ENCODE data around the gene TET1. TPM values are rescaled to one million over a fixed set of nuclear protein-coding genes. Genes with fewer than 3 reads are reported as not detected.
"Not testable (repeated sequence)": the region's sequence is repeated elsewhere in the genome, so short reads cannot be mapped to it uniquely, and the experiment has no call there.

TET1 gene
- total RNA-seq, 2 donors from 2014 or later = 0.31 to 0.45 TPM

- Mint-ChIP-seq H3K27me3 (no peaks in the 10 kb centered on the region), H3K27ac (no peak overlapping the region), H3K36me3 (no peaks in the 10 kb centered on the region), H3K9me3 (no peaks in the 10 kb centered on the region), H3K4me3 (no peak overlapping the region), H3K4me1 (ENCODE audit: low read depth in 2 of 2) (no peaks in the 10 kb centered on the region)
- DNase-seq (ENCODE audit: low spot score) (no peak), ATAC-seq (no peak)
Measured at GRCh38 chr10:68647672-68648341, 87.7 kb downstream of the TET1 start.

- Mint-ChIP-seq H3K4me3 (no peak overlapping the region), H3K9me3 (no peaks in the 10 kb centered on the region), H3K27ac (no peak overlapping the region), H3K36me3 (no peaks in the 10 kb centered on the region), H3K27me3 (no peaks in the 10 kb centered on the region), H3K4me1 (ENCODE audit: low read depth in 2 of 2) (no peaks in the 10 kb centered on the region)
- no peak for DNase-seq (ENCODE audit: low spot score)
- ATAC-seq = no peak
Measured at GRCh38 chr10:68655620-68656126, 95.5 kb downstream of the TET1 start.

GRCh38 chr10:68665841-68666240, 105.7 kb downstream of the TET1 start:
- no peak overlapping the region for H3K27ac Mint-ChIP-seq
- DNase-seq (ENCODE audit: low spot score) = no peak
- no peaks in the 10 kb centered on the region for H3K36me3 Mint-ChIP-seq
- no peak overlapping the region for H3K4me3 Mint-ChIP-seq
- no peaks in the 10 kb centered on the region for H3K9me3 Mint-ChIP-seq
- no peaks in the 10 kb centered on the region for H3K27me3 Mint-ChIP-seq
- no peak for ATAC-seq
- peaks cover 0 to 9% of the 10 kb centered on the region in 2 donors for H3K4me1 Mint-ChIP-seq (ENCODE audit: low read depth in 2 of 2)

GRCh38 chr10:68666280-68666760, 106.2 kb downstream of the TET1 start:
- no peaks in the 10 kb centered on the region for H3K36me3 Mint-ChIP-seq
- DNase-seq (ENCODE audit: low spot score) (no peak), ATAC-seq (peak in 1 of 2 donors; percentile 59)
- H3K27ac Mint-ChIP-seq = no peak overlapping the region
- no peaks in the 10 kb centered on the region for H3K27me3 Mint-ChIP-seq
- no peaks in the 10 kb centered on the region for H3K9me3 Mint-ChIP-seq
- peaks cover 0 to 9% of the 10 kb centered on the region in 2 donors for H3K4me1 Mint-ChIP-seq (ENCODE audit: low read depth in 2 of 2)
- no peak overlapping the region for H3K4me3 Mint-ChIP-seq

GRCh38 chr10:68668231-68668630, 108.1 kb downstream of the TET1 start:
- peak overlapping the region in 1 of 2 donors; percentile 78 for H3K27ac Mint-ChIP-seq
- H3K4me3 Mint-ChIP-seq = peak overlapping the region; percentile 65
- peaks cover 0 to 9% of the 10 kb centered on the region in 2 donors for H3K4me1 Mint-ChIP-seq (ENCODE audit: low read depth in 2 of 2)
- no peaks in the 10 kb centered on the region for H3K27me3 Mint-ChIP-seq
- H3K36me3 Mint-ChIP-seq = peaks cover 3% of the 10 kb centered on the region
- H3K9me3 Mint-ChIP-seq = no peaks in the 10 kb centered on the region
- DNase-seq (ENCODE audit: low spot score) = no peak
- peak in 1 of 2 donors; percentile 80 for ATAC-seq

- H3K4me1 Mint-ChIP-seq (ENCODE audit: low read depth in 2 of 2) = peaks cover 0 to 9% of the 10 kb centered on the region in 2 donors
- H3K4me3 Mint-ChIP-seq = peak overlapping the region; percentile 65
- H3K27ac Mint-ChIP-seq = peak overlapping the region in 1 of 2 donors; percentile 78
- ATAC-seq = no peak
- H3K36me3 Mint-ChIP-seq = peaks cover 5% of the 10 kb centered on the region
- no peaks in the 10 kb centered on the region for H3K9me3 Mint-ChIP-seq
- no peak for DNase-seq (ENCODE audit: low spot score)
- H3K27me3 Mint-ChIP-seq = no peaks in the 10 kb centered on the region
Measured at GRCh38 chr10:68668972-68669371, 108.8 kb downstream of the TET1 start.

- Mint-ChIP-seq H3K4me3 (peak overlapping the region; percentile 65), H3K4me1 (ENCODE audit: low read depth in 2 of 2) (peaks cover 0 to 8% of the 10 kb centered on the region in 2 donors), H3K27ac (peak overlapping the region; percentile 18 to 76), H3K27me3 (no peaks in the 10 kb centered on the region), H3K36me3 (no peaks in the 10 kb centered on the region), H3K9me3 (no peaks in the 10 kb centered on the region)
- no peak for DNase-seq (ENCODE audit: low spot score)
- peak in 1 of 2 donors; percentile 86 for ATAC-seq
Measured at GRCh38 chr10:68684413-68684812, 124.3 kb downstream of the TET1 start.

- ATAC-seq = no peak
- no peaks in the 10 kb centered on the region for H3K27me3 Mint-ChIP-seq
- no peak overlapping the region for H3K4me3 Mint-ChIP-seq
- H3K9me3 Mint-ChIP-seq = no peaks in the 10 kb centered on the region
- H3K27ac Mint-ChIP-seq = no peak overlapping the region
- no peaks in the 10 kb centered on the region for H3K4me1 Mint-ChIP-seq (ENCODE audit: low read depth in 2 of 2)
- no peak for DNase-seq (ENCODE audit: low spot score)
- no peaks in the 10 kb centered on the region for H3K36me3 Mint-ChIP-seq
Measured at GRCh38 chr10:68696018-68696417, 135.9 kb downstream of the TET1 start.

- no peaks in the 10 kb centered on the region for H3K9me3 Mint-ChIP-seq
- no peak overlapping the region for H3K27ac Mint-ChIP-seq
- H3K27me3 Mint-ChIP-seq = no peaks in the 10 kb centered on the region
- no peaks in the 10 kb centered on the region for H3K36me3 Mint-ChIP-seq
- no peaks in the 10 kb centered on the region for H3K4me1 Mint-ChIP-seq (ENCODE audit: low read depth in 2 of 2)
- no peak overlapping the region for H3K4me3 Mint-ChIP-seq
- ATAC-seq = no peak
- no peak for DNase-seq (ENCODE audit: low spot score)
Measured at GRCh38 chr10:68697106-68697505, 137.0 kb downstream of the TET1 start.

- ATAC-seq = no peak
- no peaks in the 10 kb centered on the region for H3K27me3 Mint-ChIP-seq
- H3K4me3 Mint-ChIP-seq = no peak overlapping the region
- no peaks in the 10 kb centered on the region for H3K4me1 Mint-ChIP-seq (ENCODE audit: low read depth in 2 of 2)
- H3K9me3 Mint-ChIP-seq = no peaks in the 10 kb centered on the region
- DNase-seq (ENCODE audit: low spot score) = no peak
- H3K36me3 Mint-ChIP-seq = no peaks in the 10 kb centered on the region
- no peak overlapping the region for H3K27ac Mint-ChIP-seq
Measured at GRCh38 chr10:68700197-68700596, 140.1 kb downstream of the TET1 start.

- Mint-ChIP-seq H3K27me3 (no peaks in the 10 kb centered on the region), H3K4me3 (no peak overlapping the region), H3K4me1 (ENCODE audit: low read depth in 2 of 2) (no peaks in the 10 kb centered on the region), H3K36me3 (no peaks in the 10 kb centered on the region), H3K9me3 (no peaks in the 10 kb centered on the region), H3K27ac (no peak overlapping the region)
- ATAC-seq (no peak), DNase-seq (ENCODE audit: low spot score) (no peak)
Measured at GRCh38 chr10:68705548-68705947, 145.4 kb downstream of the TET1 start.

GRCh38 chr10:68708987-68709386, 148.8 kb downstream of the TET1 start:
- H3K27ac Mint-ChIP-seq; H3K36me3 Mint-ChIP-seq; H3K4me1 Mint-ChIP-seq (ENCODE audit: low read depth in 2 of 2); H3K9me3 Mint-ChIP-seq; H3K27me3 Mint-ChIP-seq; DNase-seq (ENCODE audit: low spot score); ATAC-seq; H3K4me3 Mint-ChIP-seq: not testable (repeated sequence)

- H3K36me3 Mint-ChIP-seq; H3K27ac Mint-ChIP-seq; H3K4me1 Mint-ChIP-seq (ENCODE audit: low read depth in 2 of 2); DNase-seq (ENCODE audit: low spot score); H3K9me3 Mint-ChIP-seq; H3K4me3 Mint-ChIP-seq; H3K27me3 Mint-ChIP-seq; ATAC-seq: not testable (repeated sequence)
Measured at GRCh38 chr10:68713065-68713464, 152.9 kb downstream of the TET1 start.

- H3K36me3 Mint-ChIP-seq = peaks cover 7% of the 10 kb centered on the region
- no peak overlapping the region for H3K27ac Mint-ChIP-seq
- H3K4me1 Mint-ChIP-seq (ENCODE audit: low read depth in 2 of 2) = peaks cover 6 to 8% of the 10 kb centered on the region in 2 donors
- no peaks in the 10 kb centered on the region for H3K9me3 Mint-ChIP-seq
- no peak overlapping the region for H3K4me3 Mint-ChIP-seq
- no peak for ATAC-seq
- no peaks in the 10 kb centered on the region for H3K27me3 Mint-ChIP-seq
- DNase-seq (ENCODE audit: low spot score) = no peak
Measured at GRCh38 chr10:68717435-68717834, 157.3 kb downstream of the TET1 start.
